ENCODE data around the gene RLN3. TPM values are rescaled to one million over a fixed set of nuclear protein-coding genes. Genes with fewer than 3 reads are reported as not detected.

Gene RLN3
- polyA plus RNA-seq, 1 of the 3 experiments (the other 2 are of a cell fraction): not detected

GRCh38 chr19:14055396-14055795, 27.4 kb downstream of the RLN3 start:
- no peaks in the 10 kb centered on the region for H3K27me3 ChIP-seq (ENCODE audit: insufficient read depth)
- peaks cover 6 to 10% of the 10 kb centered on the region in 2 experiments; a peak in 2 of 4 replicates for H3K4me1 ChIP-seq (ENCODE audit: control insufficient read depth in 1 of 2, insufficient read depth in 2 of 2, low read depth in 1 of 2, low read length in 1 of 2)
- no peaks in the 10 kb centered on the region for H3K79me2 ChIP-seq (ENCODE audit: insufficient read depth)
- ChIA-PET CTCF (interaction anchor here (1.4 to 8.1 kb wide), 3 partner anchors 12 to 175 kb away, joined by 4 to 146 read pairs (median 10); partner anchors contain the start of gene MISP3), POLR2A (no interaction called here)
- no peaks in the 10 kb centered on the region for H3K9me3 ChIP-seq
- no peaks in the 10 kb centered on the region for H3K36me3 ChIP-seq (replicated peaks in 1 of 2; ENCODE audit: control insufficient read depth in 1 of 2, insufficient read depth in 2 of 2, low read length in 1 of 2)
- no peak for TF ChIP-seq FOXJ3 (CRISPR knock-in tag; IDR thresholded peaks at IDR 0.05)
- no peak for TF ChIP-seq NRF1 (IDR thresholded peaks at IDR 0.05; ENCODE audit: low read depth, low read length)
- TF ChIP-seq TAF1 (IDR thresholded peaks at IDR 0.05; ENCODE audit: borderline replicate concordance, low read depth, low read length): no peak
- TF ChIP-seq ELF1 (IDR thresholded peaks at IDR 0.05): no peak
- no peak for TF ChIP-seq NFIC (IDR thresholded peaks at IDR 0.05; ENCODE audit: borderline replicate concordance)
- TF ChIP-seq, protein P1, sequence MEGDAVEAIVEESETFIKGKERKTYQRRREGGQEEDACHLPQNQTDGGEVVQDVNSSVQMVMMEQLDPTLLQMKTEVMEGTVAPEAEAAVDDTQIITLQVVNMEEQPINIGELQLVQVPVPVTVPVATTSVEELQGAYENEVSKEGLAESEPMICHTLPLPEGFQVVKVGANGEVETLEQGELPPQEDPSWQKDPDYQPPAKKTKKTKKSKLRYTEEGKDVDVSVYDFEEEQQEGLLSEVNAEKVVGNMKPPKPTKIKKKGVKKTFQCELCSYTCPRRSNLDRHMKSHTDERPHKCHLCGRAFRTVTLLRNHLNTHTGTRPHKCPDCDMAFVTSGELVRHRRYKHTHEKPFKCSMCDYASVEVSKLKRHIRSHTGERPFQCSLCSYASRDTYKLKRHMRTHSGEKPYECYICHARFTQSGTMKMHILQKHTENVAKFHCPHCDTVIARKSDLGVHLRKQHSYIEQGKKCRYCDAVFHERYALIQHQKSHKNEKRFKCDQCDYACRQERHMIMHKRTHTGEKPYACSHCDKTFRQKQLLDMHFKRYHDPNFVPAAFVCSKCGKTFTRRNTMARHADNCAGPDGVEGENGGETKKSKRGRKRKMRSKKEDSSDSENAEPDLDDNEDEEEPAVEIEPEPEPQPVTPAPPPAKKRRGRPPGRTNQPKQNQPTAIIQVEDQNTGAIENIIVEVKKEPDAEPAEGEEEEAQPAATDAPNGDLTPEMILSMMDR (IDR thresholded peaks at IDR 0.05): no peak
- TF ChIP-seq USF2 (IDR thresholded peaks at IDR 0.05; ENCODE audit: borderline replicate concordance, low read depth, low read length): no peak
- TF ChIP-seq CHD2 (IDR thresholded peaks at IDR 0.05; ENCODE audit: low read length, partially characterized antibody): no peak
- TF ChIP-seq EZH2phosphoT487 (IDR thresholded peaks at IDR 0.05; ENCODE audit: borderline replicate concordance, low read depth): no peak
- TF ChIP-seq MEF2A (IDR thresholded peaks at IDR 0.05; ENCODE audit: borderline replicate concordance, low read depth): no peak
- TF ChIP-seq, protein P2, sequence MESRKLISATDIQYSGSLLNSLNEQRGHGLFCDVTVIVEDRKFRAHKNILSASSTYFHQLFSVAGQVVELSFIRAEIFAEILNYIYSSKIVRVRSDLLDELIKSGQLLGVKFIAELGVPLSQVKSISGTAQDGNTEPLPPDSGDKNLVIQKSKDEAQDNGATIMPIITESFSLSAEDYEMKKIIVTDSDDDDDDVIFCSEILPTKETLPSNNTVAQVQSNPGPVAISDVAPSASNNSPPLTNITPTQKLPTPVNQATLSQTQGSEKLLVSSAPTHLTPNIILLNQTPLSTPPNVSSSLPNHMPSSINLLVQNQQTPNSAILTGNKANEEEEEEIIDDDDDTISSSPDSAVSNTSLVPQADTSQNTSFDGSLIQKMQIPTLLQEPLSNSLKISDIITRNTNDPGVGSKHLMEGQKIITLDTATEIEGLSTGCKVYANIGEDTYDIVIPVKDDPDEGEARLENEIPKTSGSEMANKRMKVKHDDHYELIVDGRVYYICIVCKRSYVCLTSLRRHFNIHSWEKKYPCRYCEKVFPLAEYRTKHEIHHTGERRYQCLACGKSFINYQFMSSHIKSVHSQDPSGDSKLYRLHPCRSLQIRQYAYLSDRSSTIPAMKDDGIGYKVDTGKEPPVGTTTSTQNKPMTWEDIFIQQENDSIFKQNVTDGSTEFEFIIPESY (IDR thresholded peaks at IDR 0.05; ENCODE audit: borderline replicate concordance, low read depth): no peak
- no peak for TF ChIP-seq MXI1 (IDR thresholded peaks at IDR 0.05; ENCODE audit: low read depth, low read length)
- no peak for TF ChIP-seq JUND (IDR thresholded peaks at IDR 0.05)
- no peak for TF ChIP-seq RAD21 (IDR thresholded peaks at IDR 0.05; ENCODE audit: low read length)
- TF ChIP-seq POLR2AphosphoS5 (IDR thresholded peaks at IDR 0.05; ENCODE audit: low read depth, low read length): no peak
- no peak overlapping the region for H3K9ac ChIP-seq
- no peak overlapping the region for H3K4me3 ChIP-seq (ENCODE audit: low read depth in 2 of 2, low read length in 1 of 2)
- H4K20me1 ChIP-seq (ENCODE audit: insufficient read depth): no peaks in the 10 kb centered on the region
- no peak overlapping the region for H3K27ac ChIP-seq (ENCODE audit: low read depth in 2 of 2, low read length in 1 of 2)
- H3K9me2 ChIP-seq: no peaks in the 10 kb centered on the region
- no peak overlapping the region for H2AFZ ChIP-seq (ENCODE audit: low read depth)
- H3K4me2 ChIP-seq: no peak overlapping the region
- 89% methylated on average over 1 of the region's 3 CpGs for WGBS (ENCODE audit: low lambda C conversion rate)
- H3F3A ChIP-seq (replicated peaks; ENCODE audit: insufficient read depth): peaks cover 11% of the 10 kb centered on the region
- DNase-seq: no peak
